ENCODE results near the gene ADGRF4. TPM values are rescaled to one million over a fixed set of nuclear protein-coding genes. Genes with fewer than 3 reads are reported as not detected.

Gene ADGRF4
- total and polyA plus RNA-seq, 2 of the 8 experiments (the other 6 are each of a cell fraction or from before 2014, with no cell fraction given): 0.02 TPM; not detected in 1

GRCh38 chr6:47736083-47736700, 37.8 kb downstream of the ADGRF4 start:
- no peaks in the 10 kb centered on the region for H3K79me2 ChIP-seq (ENCODE audit: control insufficient read depth in 1 of 2, insufficient read depth in 2 of 2, low read length in 2 of 2)
- POLR2A ChIA-PET (ENCODE audit: partially characterized antibody): no interaction called here
- no peaks in the 10 kb centered on the region for H3K9me3 ChIP-seq (ENCODE audit: insufficient read depth in 2 of 2, low read depth in 1 of 2, low read length in 1 of 2)
- no peak overlapping the region for H3K27ac ChIP-seq (ENCODE audit: low read depth, low read length)
- H4K20me1 ChIP-seq (replicated peaks in 1 of 2; ENCODE audit: control insufficient read depth in 1 of 2, insufficient read depth in 2 of 2, low read length in 2 of 2): no peaks in the 10 kb centered on the region
- no peak overlapping the region; a peak in 1 of 4 replicates for H3K4me2 ChIP-seq (ENCODE audit: insufficient read depth in 1 of 2, low read depth in 2 of 2, low read length in 2 of 2)
- H2BK15ac ChIP-seq (ENCODE audit: low read length): no peak overlapping the region
- CTCF ChIA-PET (ENCODE audit: partially characterized antibody): no interaction called here
- no peak overlapping the region for H3K4me3 ChIP-seq (ENCODE audit: extremely low read depth in 1 of 4, insufficient read depth in 2 of 4, low read depth in 3 of 4, low read length in 4 of 4)
- H3K18ac ChIP-seq (ENCODE audit: extremely low read depth, low read length): no peak overlapping the region; the same call in 1 of the 2 replicates
- H2BK120ac ChIP-seq (replicated peaks; ENCODE audit: low read depth, low read length): peak overlapping the region; percentile 10
- H2AK5ac ChIP-seq (ENCODE audit: low read depth, low read length): no peak overlapping the region
- no peaks in the 10 kb centered on the region for H3K79me1 ChIP-seq (ENCODE audit: low read depth, low read length)
- peak overlapping the region; percentile 82; the same call in 1 of the 2 replicates for H2BK20ac ChIP-seq (ENCODE audit: low read length)
- no peak overlapping the region for H3K56ac ChIP-seq (replicated peaks; ENCODE audit: insufficient read length, low read depth, low read length)
- peaks cover 4 to 18% (median 11%) of the 10 kb centered on the region in 4 experiments; a peak in 6 of 7 replicates for H3K4me1 ChIP-seq (replicated peaks in 1 of 4; ENCODE audit: control insufficient read depth in 3 of 4, insufficient read depth in 4 of 4, low read length in 3 of 4)
- no peak overlapping the region for H3K9ac ChIP-seq (replicated peaks in 1 of 4; ENCODE audit: extremely low read depth in 1 of 4, low read depth in 3 of 4, low read length in 3 of 4)
- no peak overlapping the region for H3K4ac ChIP-seq (replicated peaks; ENCODE audit: insufficient read length, low read depth, low read length)
- FAIRE-seq (no peak), DNase-seq (ENCODE audit: low read depth in 1 of 2, low spot score in 2 of 2) (no peak)
- WGBS, 2 experiments (ENCODE audit: extremely low coverage in 1 of 2, insufficient coverage in 1 of 2, insufficient read length in 1 of 2, insufficient replicate concordance in 2 of 2, low coverage in 1 of 2, low lambda C conversion rate in 2 of 2, missing lambda C conversion rate in 1 of 2): 75% methylated on average over 7 of the region's 7 CpGs; no CpG with 5 or more reads in 1 of the 2 experiments
- no peak overlapping the region for H2AFZ ChIP-seq (ENCODE audit: low read length)
- H4K5ac ChIP-seq (ENCODE audit: insufficient read length, low read depth, low read length): no peak overlapping the region
- no peaks in the 10 kb centered on the region for H3K36me3 ChIP-seq (ENCODE audit: control insufficient read depth in 2 of 4, insufficient read depth in 4 of 4, low read length in 3 of 4)
- H3K27me3 ChIP-seq (replicated peaks in 1 of 4; ENCODE audit: control insufficient read depth in 3 of 4, extremely low read depth in 1 of 4, insufficient read depth in 3 of 4, low read length in 3 of 4): no peaks in the 10 kb centered on the region
- no peak overlapping the region for H4K8ac ChIP-seq (ENCODE audit: extremely low read depth, insufficient read depth, low read length)
- no peak overlapping the region for H3K14ac ChIP-seq (ENCODE audit: insufficient read length)
- H2BK12ac ChIP-seq (ENCODE audit: low read depth, low read length): no peak overlapping the region
- H2BK5ac ChIP-seq (ENCODE audit: low read depth, low read length): no peak overlapping the region
- H3K23me2 ChIP-seq (ENCODE audit: low read depth, low read length): no peaks in the 10 kb centered on the region; the same call in 1 of the 2 replicates
- no peak overlapping the region for H3K23ac ChIP-seq (ENCODE audit: insufficient read length)
- H4K91ac ChIP-seq (replicated peaks; ENCODE audit: insufficient read length, low read length): peak overlapping the region; percentile 34
- TF ChIP-seq BACH1 (IDR thresholded peaks at IDR 0.05; ENCODE audit: low read length) (no peak), FOSL1 (IDR thresholded peaks at IDR 0.05; ENCODE audit: insufficient read depth, low read depth, low read length) (no peak), POU5F1 (IDR thresholded peaks at IDR 0.05; ENCODE audit: low read depth, low read length) (no peak), TAF7 (optimal IDR thresholded peaks at IDR 0.05; ENCODE audit: borderline replicate concordance, low read depth, low read length) (no peak), RFX5 (IDR thresholded peaks at IDR 0.05; ENCODE audit: borderline replicate concordance, low read depth, low read length) (no peak), CEBPB (IDR thresholded peaks at IDR 0.05; ENCODE audit: low read depth, low read length) (no peak), RBBP5 (IDR thresholded peaks at IDR 0.05; ENCODE audit: borderline replicate concordance, low read depth, low read length) (no peak), KDM1A (IDR thresholded peaks at IDR 0.05; ENCODE audit: borderline replicate concordance, low read length) (no peak), ZNF274 (IDR thresholded peaks at IDR 0.05; ENCODE audit: borderline replicate concordance, extremely low read depth, low read length) (no peak), RAD21 (IDR thresholded peaks at IDR 0.05 in 1 of 2, conservative IDR thresholded peaks at IDR 0.05 in 1 of 2; ENCODE audit: low read depth in 2 of 2, low read length in 2 of 2) (no peak), CTBP2 (IDR thresholded peaks at IDR 0.05; ENCODE audit: borderline replicate concordance, insufficient read depth, insufficient read length, low read length) (no peak), KDM5A (IDR thresholded peaks at IDR 0.05; ENCODE audit: low read length) (no peak), SP2 (IDR thresholded peaks at IDR 0.05; ENCODE audit: low read length) (no peak)

Data from H1 (cell line).